Kidney (tissue), 14 donors: ENCODE data around the gene CIRBP. TPM values are rescaled to one million over a fixed set of nuclear protein-coding genes. Genes with fewer than 3 reads are reported as not detected.

Experiments
- DNase-seq, 5 donors: peaks; one replicate each; pipeline ENCODE4 v3.0.0-alpha.2; 2013 to 2020
- FAIRE-seq: peaks from 2 replicates; lab custom pipeline; 2012; peaks lifted over from hg19 to GRCh38; lab: Jason Lieb, UNC
- H3K27ac ChIP-seq, 2 donors: one replicate each; pipeline ENCODE4 v1.7.0; 2013; ENCODE audit warnings: low read depth in 2 of 2, low read length in 2 of 2, inconsistent platforms in 1 of 2
- H3K27me3 ChIP-seq: one replicate; pipeline ENCODE4 v1.7.1; 2013; ENCODE audit warnings: low read length, inconsistent platforms; ENCODE audit not compliant: control insufficient read depth, insufficient read depth
- H3K36me3 ChIP-seq, 3 donors: one replicate each; pipeline versions ENCODE4 v1.7.0 to v1.7.1; 2013; ENCODE audit warnings: low read length in 3 of 3, control low read depth in 1 of 3, inconsistent platforms in 1 of 3; ENCODE audit not compliant: insufficient read depth in 3 of 3, control insufficient read depth in 2 of 3
- H3K4me1 ChIP-seq, 3 donors: one replicate each; pipeline versions ENCODE4 v1.7.0 to v1.7.1; 2013; ENCODE audit warnings: low read length in 3 of 3, inconsistent platforms in 1 of 3, low read depth in 1 of 3; ENCODE audit not compliant: control insufficient read depth in 2 of 3, insufficient read depth in 2 of 3
- H3K4me3 ChIP-seq, 3 donors: one replicate each; pipeline versions ENCODE4 v1.7.0 to v1.8.1; 2013; ENCODE audit warnings: low read length in 3 of 3, control low read depth in 1 of 3, inconsistent platforms in 1 of 3
- H3K9ac ChIP-seq, 3 donors: one replicate each; pipeline versions ENCODE4 v1.7.0 to v1.7.1; 2013; ENCODE audit warnings: low read length in 3 of 3, control low read depth in 1 of 3, inconsistent platforms in 1 of 3
- H3K9me3 ChIP-seq, 3 donors: one replicate each; pipeline versions ENCODE4 v1.7.0 to v1.7.1; 2013; ENCODE audit warnings: low read length in 3 of 3, control low read depth in 1 of 3, inconsistent platforms in 1 of 3; ENCODE audit not compliant: control insufficient read depth in 2 of 3, insufficient read depth in 1 of 3
- CTCF ChIP-seq: IDR thresholded peaks from 3 replicates; pipeline ENCODE4 v1.5.1; 2012; ENCODE audit warnings: mild to moderate bottlenecking, moderate library complexity, borderline replicate concordance; ENCODE audit not compliant: insufficient read depth; ENCODE audit errors: extremely low read depth
- intact Hi-C: fragments of 100-400 bp; cut with DNase I; formaldehyde crosslinking; loops from one replicate; pipeline ENCODE4 v1.11.1; 2022
- polyA plus RNA-seq: library from polyadenylated mRNA; stranded (reverse); fragments of 350-450 nt; fragmentation: Illumina TruSeq; extraction: RNeasy Lipid Tissue Mini Kit (QIAGEN cat#74804); gene quantifications from one replicate; pipeline ENCODE4 v1.2.3, GENCODE V29; 2014; ENCODE audit warnings: low read depth, low replicate concordance; ENCODE audit not compliant: insufficient read depth
- total RNA-seq: library from RNA; stranded (reverse); fragmentation: NEBNext Ultra II Directional; extraction: Animal tissue kit (Norgen Biotek cat#: 25700); gene quantifications from one replicate; pipeline ENCODE4 v1.2.1, GENCODE V29; 2021
- donor health status: control.
- donor health status: control.
- donor health status: control.
- donor health status: control.
- donor health status: control.
- donor health status: DM: yes; HTN: yes; CAD: no.
- donor health status: Normal renal cell carcinoma (clear cell type).

CIRBP gene
- total and polyA plus RNA-seq, 2 donors from 2014 or later: 408 to 533 TPM

GRCh38 chr19:1251330-1252220, 17.6 kb upstream of the CIRBP start:
- DNase-seq (peak; percentile 62 to 94 (median 85)), FAIRE-seq (no peak)
- Histone ChIP-seq H3K9me3 (no peaks in the 10 kb centered on the region), H3K27me3 (no peaks in the 10 kb centered on the region), H3K36me3 (peaks cover 5 to 30% (median 14%) of the 10 kb centered on the region in 3 donors), H3K27ac (peak overlapping the region; percentile 97), H3K4me3 (peak overlapping the region; percentile 61 to 73 (median 69)), H3K4me1 (peaks cover 0 to 37% (median 11%) of the 10 kb centered on the region in 3 donors), H3K9ac (peak overlapping the region; percentile 27 to 88 (median 32))
- TF ChIP-seq CTCF: no peak
- intact Hi-C loops: no loop called here

GRCh38 chr19:1252221-1252820, 16.8 kb upstream of the CIRBP start:
- Histone ChIP-seq H3K27me3 (no peaks in the 10 kb centered on the region), H3K4me1 (peaks cover 0 to 38% (median 11%) of the 10 kb centered on the region in 3 donors), H3K9me3 (no peaks in the 10 kb centered on the region), H3K36me3 (peaks cover 5 to 34% (median 17%) of the 10 kb centered on the region in 3 donors), H3K27ac (peak overlapping the region; percentile 97), H3K9ac (peak overlapping the region in 1 of 3 donors; percentile 88), H3K4me3 (peak overlapping the region in 1 of 3 donors; percentile 69)
- no peak for TF ChIP-seq CTCF
- DNase-seq (peak; percentile 55 to 98 (median 80)), FAIRE-seq (no peak)
- intact Hi-C loops: no loop called here

- Histone ChIP-seq H3K27ac (peak overlapping the region; percentile 97), H3K4me3 (peak overlapping the region in 1 of 3 donors; percentile 69), H3K36me3 (peaks cover 5 to 34% (median 17%) of the 10 kb centered on the region in 3 donors), H3K4me1 (peaks cover 0 to 39% (median 6%) of the 10 kb centered on the region in 3 donors), H3K9ac (peak overlapping the region in 1 of 3 donors; percentile 88), H3K9me3 (no peaks in the 10 kb centered on the region), H3K27me3 (no peaks in the 10 kb centered on the region)
- DNase-seq (peak in 4 of 5 donors; percentile 61 to 99 (median 78)), FAIRE-seq (no peak)
- intact Hi-C loops: no loop called here
- peak; percentile 9 for TF ChIP-seq CTCF
These were observed 16.2 kb upstream of the CIRBP start for GRCh38 chr19:1252821-1253513.
